AG09319 (cell line): ENCODE measurements around the gene ZSCAN1.

ENCODE experiments used
- DNase-seq: peaks from one replicate; pipeline ENCODE4 v3.0.0-alpha.2; 2010; ENCODE audit warnings: low read depth; ENCODE audit errors: extremely low read depth
- CTCF ChIP-seq: IDR thresholded peaks from 2 replicates; pipeline ENCODE4 v1.5.1; 2011; ENCODE audit warnings: low read depth, mild to moderate bottlenecking, inconsistent platforms, low read length, moderate library complexity

The ZSCAN1 gene

GRCh38 chr19:58086825-58087710 is 53.2 kb downstream of the ZSCAN1 start:
- no peak for DNase-seq
- TF ChIP-seq CTCF, result no peak

GRCh38 chr19:58088521-58089052 is 54.8 kb downstream of the ZSCAN1 start:
- DNase-seq, result no peak
- TF ChIP-seq CTCF, result no peak

GRCh38 chr19:58089846-58090245 is 56.0 kb downstream of the ZSCAN1 start:
- no peak for TF ChIP-seq CTCF
- no peak for DNase-seq

GRCh38 chr19:58091251-58091995 is 57.6 kb downstream of the ZSCAN1 start:
- no peak for TF ChIP-seq CTCF
- DNase-seq, result no peak

- no peak for DNase-seq
- TF ChIP-seq CTCF, result no peak
These were observed 59.2 kb downstream of the ZSCAN1 start for GRCh38 chr19:58093071-58093470.

- no peak for TF ChIP-seq CTCF
- no peak for DNase-seq
These were observed 61.5 kb downstream of the ZSCAN1 start for GRCh38 chr19:58095328-58095727.

GRCh38 chr19:58096884-58097283 is 63.1 kb downstream of the ZSCAN1 start:
- DNase-seq, result no peak
- no peak for TF ChIP-seq CTCF
